T-helper 2 cell treated with Interferon-gamma antibody and Interleukin-4, amounts not matched to agents 5 μg/mL and 100 μg/mL, for 36 hours (primary cell): ENCODE results near the gene SLC19A2.

Experiments
- DNase-seq: peaks from one replicate; pipeline ENCODE4 v3.0.0; 2021; ENCODE audit warnings: low spot score
- H3K27ac Mint-ChIP-seq: one replicate; pipeline ENCODE4 v1.8.0; 2021; ENCODE audit warnings: mild to moderate bottlenecking, mixed read lengths
- H3K27me3 Mint-ChIP-seq: one replicate; pipeline ENCODE4 v1.8.0; 2021; ENCODE audit warnings: low read depth, mixed read lengths
- H3K36me3 Mint-ChIP-seq: one replicate; pipeline ENCODE4 v1.8.0; 2021; ENCODE audit warnings: low read depth, mixed read lengths
- H3K4me1 Mint-ChIP-seq: one replicate; pipeline ENCODE4 v1.8.0; 2021; ENCODE audit warnings: low read depth, mixed read lengths
- H3K4me3 Mint-ChIP-seq: one replicate; pipeline ENCODE4 v1.8.0; 2022; ENCODE audit warnings: mild to moderate bottlenecking, moderate library complexity, mixed read lengths
- H3K9me3 Mint-ChIP-seq: one replicate; pipeline ENCODE4 v1.8.0; 2021; ENCODE audit warnings: mixed read lengths

The SLC19A2 gene

GRCh38 chr1:169495046-169495775 lies 9.5 kb upstream of the SLC19A2 start:
- Mint-ChIP-seq H3K27me3 (no peaks in the 10 kb centered on the region), H3K36me3 (peaks cover 2% of the 10 kb centered on the region), H3K4me1 (peaks cover 11% of the 10 kb centered on the region), H3K4me3 (no peak overlapping the region), H3K9me3 (peaks cover 11% of the 10 kb centered on the region), H3K27ac (no peak overlapping the region)
- DNase-seq, result no peak

GRCh38 chr1:169494343-169494742 lies 8.6 kb upstream of the SLC19A2 start:
- Mint-ChIP-seq H3K27me3 (no peaks in the 10 kb centered on the region), H3K9me3 (peaks cover 11% of the 10 kb centered on the region), H3K4me3 (no peak overlapping the region), H3K36me3 (peaks cover 2% of the 10 kb centered on the region), H3K27ac (no peak overlapping the region), H3K4me1 (peaks cover 10% of the 10 kb centered on the region)
- no peak for DNase-seq

GRCh38 chr1:169493251-169493650 lies 7.5 kb upstream of the SLC19A2 start:
- H3K36me3 Mint-ChIP-seq, result peaks cover 2% of the 10 kb centered on the region
- H3K27me3 Mint-ChIP-seq, result no peaks in the 10 kb centered on the region
- H3K27ac Mint-ChIP-seq, result no peak overlapping the region
- H3K9me3 Mint-ChIP-seq, result peaks cover 6% of the 10 kb centered on the region
- H3K4me1 Mint-ChIP-seq, result peaks cover 13% of the 10 kb centered on the region
- no peak for DNase-seq
- H3K4me3 Mint-ChIP-seq, result no peak overlapping the region

GRCh38 chr1:169491845-169492281 lies 6.1 kb upstream of the SLC19A2 start:
- Mint-ChIP-seq H3K9me3 (no peaks in the 10 kb centered on the region), H3K27ac (no peak overlapping the region), H3K4me1 (peaks cover 23% of the 10 kb centered on the region), H3K27me3 (no peaks in the 10 kb centered on the region), H3K36me3 (no peaks in the 10 kb centered on the region), H3K4me3 (no peak overlapping the region)
- DNase-seq, result peak; percentile 61

- Mint-ChIP-seq H3K9me3 (no peaks in the 10 kb centered on the region), H3K27me3 (no peaks in the 10 kb centered on the region), H3K27ac (no peak overlapping the region), H3K36me3 (peaks cover 2% of the 10 kb centered on the region), H3K4me1 (peaks cover 43% of the 10 kb centered on the region), H3K4me3 (no peak overlapping the region)
- no peak for DNase-seq
Observed at GRCh38 chr1:169488157-169488556, 2.4 kb upstream of the SLC19A2 start.

GRCh38 chr1:169487561-169487960 lies 1.8 kb upstream of the SLC19A2 start:
- Mint-ChIP-seq H3K4me3 (no peak overlapping the region), H3K27me3 (no peaks in the 10 kb centered on the region), H3K9me3 (no peaks in the 10 kb centered on the region), H3K36me3 (peaks cover 2% of the 10 kb centered on the region), H3K27ac (no peak overlapping the region), H3K4me1 (peaks cover 45% of the 10 kb centered on the region)
- DNase-seq, result no peak

- H3K4me3 Mint-ChIP-seq, result peak overlapping the region; percentile 96
- H3K9me3 Mint-ChIP-seq, result no peaks in the 10 kb centered on the region
- H3K36me3 Mint-ChIP-seq, result peaks cover 2% of the 10 kb centered on the region
- no peak overlapping the region for H3K27ac Mint-ChIP-seq
- H3K27me3 Mint-ChIP-seq, result no peaks in the 10 kb centered on the region
- DNase-seq, result no peak
- H3K4me1 Mint-ChIP-seq, result peaks cover 46% of the 10 kb centered on the region
Observed at GRCh38 chr1:169487133-169487532, 1.4 kb upstream of the SLC19A2 start.

- peaks cover 46% of the 10 kb centered on the region for H3K4me1 Mint-ChIP-seq
- peaks cover 2% of the 10 kb centered on the region for H3K36me3 Mint-ChIP-seq
- no peaks in the 10 kb centered on the region for H3K27me3 Mint-ChIP-seq
- H3K27ac Mint-ChIP-seq, result peak overlapping the region; percentile 89
- no peaks in the 10 kb centered on the region for H3K9me3 Mint-ChIP-seq
- H3K4me3 Mint-ChIP-seq, result peak overlapping the region; percentile 96
- DNase-seq, result no peak
Observed at GRCh38 chr1:169486281-169487051, 722 bp upstream of the SLC19A2 start.

GRCh38 chr1:169484683-169485430 lies 887 bp downstream of the SLC19A2 start:
- peaks cover 6% of the 10 kb centered on the region for H3K36me3 Mint-ChIP-seq
- H3K9me3 Mint-ChIP-seq, result no peaks in the 10 kb centered on the region
- no peak for DNase-seq
- H3K4me1 Mint-ChIP-seq, result peaks cover 52% of the 10 kb centered on the region
- no peaks in the 10 kb centered on the region for H3K27me3 Mint-ChIP-seq
- peak overlapping the region; percentile 96 for H3K4me3 Mint-ChIP-seq
- peak overlapping the region; percentile 89 for H3K27ac Mint-ChIP-seq

- peaks cover 54% of the 10 kb centered on the region for H3K4me1 Mint-ChIP-seq
- peak overlapping the region; percentile 96 for H3K4me3 Mint-ChIP-seq
- H3K27ac Mint-ChIP-seq, result peak overlapping the region; percentile 10
Observed at GRCh38 chr1:169484101-169484500, 1.6 kb downstream of the SLC19A2 start.

GRCh38 chr1:169483500-169483966 lies 2.2 kb downstream of the SLC19A2 start:
- Mint-ChIP-seq H3K36me3 (peaks cover 6% of the 10 kb centered on the region), H3K4me1 (peaks cover 56% of the 10 kb centered on the region), H3K4me3 (peak overlapping the region; percentile 96), H3K9me3 (no peaks in the 10 kb centered on the region), H3K27me3 (no peaks in the 10 kb centered on the region), H3K27ac (no peak overlapping the region)
- no peak for DNase-seq

More at GRCh38 chr1:169484101-169484500, 1.6 kb downstream of the SLC19A2 start:
- Mint-ChIP-seq H3K9me3 (no peaks in the 10 kb centered on the region), H3K36me3 (peaks cover 6% of the 10 kb centered on the region), H3K27me3 (no peaks in the 10 kb centered on the region)
- no peak for DNase-seq

GRCh38 chr1:169479363-169480066 lies 6.2 kb downstream of the SLC19A2 start:
- Mint-ChIP-seq H3K4me1 (peaks cover 29% of the 10 kb centered on the region), H3K4me3 (no peak overlapping the region), H3K27me3 (no peaks in the 10 kb centered on the region), H3K27ac (no peak overlapping the region), H3K9me3 (no peaks in the 10 kb centered on the region), H3K36me3 (peaks cover 6% of the 10 kb centered on the region)
- DNase-seq, result no peak

- H3K36me3 Mint-ChIP-seq, result peaks cover 6% of the 10 kb centered on the region
- no peak overlapping the region for H3K27ac Mint-ChIP-seq
- H3K4me1 Mint-ChIP-seq, result peaks cover 16% of the 10 kb centered on the region
- no peaks in the 10 kb centered on the region for H3K9me3 Mint-ChIP-seq
- DNase-seq, result no peak
- H3K27me3 Mint-ChIP-seq, result no peaks in the 10 kb centered on the region
- no peak overlapping the region for H3K4me3 Mint-ChIP-seq
Observed at GRCh38 chr1:169478094-169478672, 7.6 kb downstream of the SLC19A2 start.
